ENCODE measurements around the gene CRIM1.

DNA sequence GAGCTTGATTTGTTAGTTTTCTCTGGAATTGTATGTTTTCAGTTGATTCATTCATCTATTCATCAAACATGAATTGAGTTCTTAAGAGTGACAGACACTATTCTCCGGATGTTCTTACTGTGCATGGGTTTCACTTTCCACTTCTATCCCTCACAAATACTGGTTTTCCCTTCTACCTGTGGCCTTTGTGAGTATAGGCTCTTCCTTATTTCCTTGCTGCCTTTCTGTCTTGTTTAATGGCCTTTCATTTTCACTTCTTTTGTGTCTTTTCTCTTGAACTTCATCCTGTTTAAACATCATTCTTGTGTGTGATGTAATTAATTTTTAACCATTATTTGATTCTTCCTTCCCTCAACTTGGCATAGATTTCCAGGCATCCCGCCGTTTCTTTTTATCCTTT is 90.7 kb downstream of the CRIM1 start:
- TF ChIP-seq CTCF (IDR thresholded peaks at IDR 0.05 in 4 of 5, conservative IDR thresholded peaks at IDR 0.05 in 1 of 5) (no peak), POLR2A (IDR thresholded peaks at IDR 0.05) (no peak)
